Epithelial cell of proximal tubule (primary cell): Measurements from ENCODE around the gene GPX4. TPM values are rescaled to one million over a fixed set of nuclear protein-coding genes. Genes with fewer than 3 reads are reported as not detected.

ENCODE experiments used
- DNase-seq: peaks from one replicate; pipeline ENCODE4 v3.0.0-alpha.2; 2011; ENCODE audit warnings: low read depth
- H3K4me3 ChIP-seq: 2 replicates; pipeline ENCODE4 v1.5.1; 2011; ENCODE audit warnings: low read depth, mild to moderate bottlenecking, low read length
- CTCF ChIP-seq: conservative IDR thresholded peaks from 2 replicates; pipeline ENCODE4 v1.5.1; 2012; ENCODE audit warnings: low read depth, mild to moderate bottlenecking, low read length
- total RNA-seq: library from RNA; depleted of rRNA; stranded (reverse); fragments of >200 nt; gene quantifications from 2 replicates; pipeline ENCODE4 v1.2.3, GENCODE V29; 2015

GPX4 gene
- total RNA-seq = 457 and 656 TPM in 2 replicates

- H3K4me3 ChIP-seq = peak within 1 kb of the TSS; percentile 83
- DNase-seq = peak; percentile 75
- TF ChIP-seq CTCF = no peak
Observed at GRCh38 chr19:1103708-1104310, at the start of gene GPX4. Gene GPX4, plus strand, starts transcription at chr19:1103994. Its CDS starts 50 bp downstream, at chr19:1104044.

- no peak for TF ChIP-seq CTCF
Observed at GRCh38 chr19:1054102-1055027, 49.4 kb upstream of the GPX4 start.

GRCh38 chr19:1055028-1055425 lies 48.8 kb upstream of the GPX4 start:
- TF ChIP-seq CTCF = no peak
- DNase-seq = no peak
- no peak overlapping the region for H3K4me3 ChIP-seq

More at GRCh38 chr19:1054102-1055027, 49.4 kb upstream of the GPX4 start:
- DNase-seq = no peak
- H3K4me3 ChIP-seq = no peak overlapping the region

GRCh38 chr19:1055886-1056620 lies 47.7 kb upstream of the GPX4 start:
- DNase-seq = no peak
- no peak overlapping the region for H3K4me3 ChIP-seq
- no peak for TF ChIP-seq CTCF

GRCh38 chr19:1057176-1057855 lies 46.5 kb upstream of the GPX4 start:
- TF ChIP-seq CTCF = peak; percentile 46
- no peak for DNase-seq
- no peak overlapping the region for H3K4me3 ChIP-seq

- no peak for DNase-seq
- H3K4me3 ChIP-seq = no peak overlapping the region
- TF ChIP-seq CTCF = no peak
Observed at GRCh38 chr19:1058112-1058511, 45.7 kb upstream of the GPX4 start.
